ENCODE measurements around the gene CES2.

CES2 gene

GRCh38 chr16:66950971-66951790, 15.9 kb downstream of the CES2 start:
- Histone ChIP-seq H3K4me2 (ENCODE audit: low read depth, low read length, poor library complexity, severe bottlenecking) (no peak overlapping the region), H3K9me2 (replicated peaks; ENCODE audit: insufficient read depth, low read length) (no peaks in the 10 kb centered on the region), H2AFZ (ENCODE audit: low read depth, low read length, severe bottlenecking) (no peak overlapping the region), H3F3A (ENCODE audit: insufficient read depth) (no peaks in the 10 kb centered on the region), H3K4me3 (ENCODE audit: insufficient read depth, low read length, poor library complexity, severe bottlenecking) (no peak overlapping the region), H4K20me1 (ENCODE audit: low read depth, low read length) (no peaks in the 10 kb centered on the region), H3K9ac (ENCODE audit: low read length) (no peak overlapping the region), H3K27me3 (ENCODE audit: low read length) (no peaks in the 10 kb centered on the region), H3K9me3 (ENCODE audit: insufficient read depth, low read length) (no peaks in the 10 kb centered on the region), H3K27ac (ENCODE audit: low read depth, low read length) (no peak overlapping the region), H3K79me2 (ENCODE audit: insufficient read depth, low read length) (no peaks in the 10 kb centered on the region), H3K36me3 (ENCODE audit: low read length) (no peaks in the 10 kb centered on the region)
- TF ChIP-seq EZH2phosphoT487 (conservative IDR thresholded peaks at IDR 0.05; ENCODE audit: low read length), result no peak

GRCh38 chr16:66952430-66953110, 17.3 kb downstream of the CES2 start:
- H2AFZ ChIP-seq (ENCODE audit: low read depth, low read length, severe bottlenecking), result no peak overlapping the region
- no peaks in the 10 kb centered on the region for H3F3A ChIP-seq (ENCODE audit: insufficient read depth)
- no peak overlapping the region for H3K4me2 ChIP-seq (ENCODE audit: low read depth, low read length, poor library complexity, severe bottlenecking)
- H3K9me3 ChIP-seq (ENCODE audit: insufficient read depth, low read length), result no peaks in the 10 kb centered on the region
- no peaks in the 10 kb centered on the region for H3K36me3 ChIP-seq (ENCODE audit: low read length)
- no peaks in the 10 kb centered on the region for H4K20me1 ChIP-seq (ENCODE audit: low read depth, low read length)
- no peaks in the 10 kb centered on the region for H3K27me3 ChIP-seq (ENCODE audit: low read length)
- H3K27ac ChIP-seq (ENCODE audit: low read depth, low read length), result no peak overlapping the region
- no peaks in the 10 kb centered on the region for H3K79me2 ChIP-seq (ENCODE audit: insufficient read depth, low read length)
- no peaks in the 10 kb centered on the region for H3K9me2 ChIP-seq (replicated peaks; ENCODE audit: insufficient read depth, low read length)
- no peak overlapping the region for H3K4me3 ChIP-seq (ENCODE audit: insufficient read depth, low read length, poor library complexity, severe bottlenecking)
- TF ChIP-seq CTCF (IDR thresholded peaks at IDR 0.05; ENCODE audit: insufficient read depth, low read length, poor library complexity, severe bottlenecking) (no peak), EZH2phosphoT487 (conservative IDR thresholded peaks at IDR 0.05; ENCODE audit: low read length) (no peak)
- no peak overlapping the region for H3K9ac ChIP-seq (ENCODE audit: low read length)

- TF ChIP-seq CTCF (IDR thresholded peaks at IDR 0.05; ENCODE audit: insufficient read depth, low read length, poor library complexity, severe bottlenecking), result no peak
- TF ChIP-seq EZH2phosphoT487 (conservative IDR thresholded peaks at IDR 0.05; ENCODE audit: low read length), result no peak
- Histone ChIP-seq H3K4me2 (ENCODE audit: low read depth, low read length, poor library complexity, severe bottlenecking) (no peak overlapping the region), H3K4me3 (ENCODE audit: insufficient read depth, low read length, poor library complexity, severe bottlenecking) (no peak overlapping the region), H3K9ac (ENCODE audit: low read length) (no peak overlapping the region), H3K27ac (ENCODE audit: low read depth, low read length) (no peak overlapping the region), H2AFZ (ENCODE audit: low read depth, low read length, severe bottlenecking) (no peak overlapping the region), H3K79me2 (ENCODE audit: insufficient read depth, low read length) (no peaks in the 10 kb centered on the region), H4K20me1 (ENCODE audit: low read depth, low read length) (no peaks in the 10 kb centered on the region), H3K36me3 (ENCODE audit: low read length) (no peaks in the 10 kb centered on the region), H3K9me3 (ENCODE audit: insufficient read depth, low read length) (no peaks in the 10 kb centered on the region), H3F3A (ENCODE audit: insufficient read depth) (no peaks in the 10 kb centered on the region), H3K9me2 (replicated peaks; ENCODE audit: insufficient read depth, low read length) (no peaks in the 10 kb centered on the region), H3K27me3 (ENCODE audit: low read length) (no peaks in the 10 kb centered on the region)
Observed at GRCh38 chr16:66953462-66954096, 18.3 kb downstream of the CES2 start.
